H1 (cell line): Measurements from ENCODE around the gene PLEKHM3. TPM values are rescaled to one million over a fixed set of nuclear protein-coding genes. Genes with fewer than 3 reads are reported as not detected.

Experiments
- CTCF ChIA-PET: fragments of 300-600 bp; sonication (Branson Sonifier 250); formaldehyde crosslinking; loops from one replicate; lab custom pipeline; 2021; ENCODE audit not compliant: partially characterized antibody; lab: Charles Lee
- POLR2A ChIA-PET: fragments of 300-600 bp; sonication (Branson Sonifier 250); formaldehyde crosslinking; loops from one replicate; lab custom pipeline; 2021; ENCODE audit warnings: inconsistent platforms; ENCODE audit not compliant: partially characterized antibody; lab: Charles Lee
- DNase-seq, 2 experiments: peaks; one replicate each; pipeline versions ENCODE4 v3.0.0 to v3.0.0-alpha.2; 2010 to 2022; ENCODE audit warnings: low spot score in 2 of 2, low read depth in 1 of 2, mixed read lengths in 1 of 2
- FAIRE-seq: peaks from 2 replicates; lab custom pipeline; 2011; peaks lifted over from hg19 to GRCh38; lab: Jason Lieb, UNC
- H2AFZ ChIP-seq: 2 replicates; pipeline ENCODE4 v1.8.1; 2012; ENCODE audit warnings: low read length, inconsistent platforms
- H2AK5ac ChIP-seq: 2 replicates; pipeline ENCODE4 v1.6.1; 2013; ENCODE audit warnings: low read depth, low read length
- H2BK120ac ChIP-seq: replicated peaks from 2 replicates; pipeline ENCODE3; 2013; ENCODE audit warnings: low read depth, low read length, inconsistent platforms
- H2BK12ac ChIP-seq: 2 replicates; pipeline ENCODE4 v1.6.1; 2013; ENCODE audit warnings: low read depth, low read length
- H2BK15ac ChIP-seq: 2 replicates; pipeline ENCODE4 v1.6.1; 2013; ENCODE audit warnings: low read length
- H2BK20ac ChIP-seq: 2 replicates; pipeline ENCODE4 v1.6.1; 2013; ENCODE audit warnings: low read length
- H2BK5ac ChIP-seq: 2 replicates; pipeline ENCODE4 v1.6.1; 2013; ENCODE audit warnings: low read depth, low read length
- H3K14ac ChIP-seq: 2 replicates; pipeline ENCODE4 v1.6.1; 2013; ENCODE audit warnings: inconsistent platforms; ENCODE audit not compliant: insufficient read length
- H3K18ac ChIP-seq: 2 replicates; pipeline ENCODE4 v1.6.1; 2013; ENCODE audit warnings: low read length; ENCODE audit errors: extremely low read depth
- H3K23ac ChIP-seq: 2 replicates; pipeline ENCODE4 v1.6.1; 2013; ENCODE audit warnings: inconsistent platforms; ENCODE audit not compliant: insufficient read length
- H3K23me2 ChIP-seq: 2 replicates; pipeline ENCODE4 v1.6.1; 2013; ENCODE audit warnings: low read depth, low read length
- H3K27ac ChIP-seq: 2 replicates; pipeline ENCODE4 v1.6.1; 2011; ENCODE audit warnings: low read depth, low read length, inconsistent platforms
- H3K27me3 ChIP-seq, 4 experiments: replicated peaks in 1 of 4; 1 replicate in 1 of 4; 2 replicates in 3 of 4; pipeline versions ENCODE4 v1.6.1 to v1.8.1; 2011 to 2013; ENCODE audit warnings: low read length in 3 of 4, mild to moderate bottlenecking in 3 of 4, inconsistent platforms in 2 of 4, mixed read lengths in 2 of 4, moderate library complexity in 1 of 4; ENCODE audit not compliant: control insufficient read depth in 3 of 4, insufficient read depth in 3 of 4; ENCODE audit errors: extremely low read depth in 1 of 4
- H3K36me3 ChIP-seq, 4 experiments: 2 replicates each; pipeline versions ENCODE4 v1.6.1 to v1.8.1; 2011 to 2013; ENCODE audit warnings: mild to moderate bottlenecking in 4 of 4, low read length in 3 of 4, moderate library complexity in 2 of 4, control low read depth in 1 of 4, inconsistent platforms in 1 of 4; ENCODE audit not compliant: insufficient read depth in 4 of 4, control insufficient read depth in 2 of 4
- H3K4ac ChIP-seq: replicated peaks from 2 replicates; pipeline ENCODE3; 2013; ENCODE audit warnings: low read length, low read depth, mixed read lengths, inconsistent platforms; ENCODE audit not compliant: insufficient read length
- H3K4me1 ChIP-seq, 4 experiments: replicated peaks in 1 of 4; 1 replicate in 1 of 4; 2 replicates in 3 of 4; pipeline versions ENCODE4 v1.6.1 to v1.8.1; 2011 to 2013; ENCODE audit warnings: low read length in 3 of 4, inconsistent platforms in 2 of 4, mixed read lengths in 1 of 4; ENCODE audit not compliant: insufficient read depth in 4 of 4, control insufficient read depth in 3 of 4
- H3K4me2 ChIP-seq, 2 experiments: 2 replicates each; pipeline versions ENCODE4 v1.6.1 to v1.8.1; 2011 to 2013; ENCODE audit warnings: low read depth in 2 of 2, low read length in 2 of 2, control low read depth in 1 of 2, inconsistent platforms in 1 of 2, mild to moderate bottlenecking in 1 of 2; ENCODE audit not compliant: insufficient read depth in 1 of 2
- H3K4me3 ChIP-seq, 4 experiments: fragments of 200-600, 300-600 bp in 1 of 4; sonication (generic), shearing (Covaris generic), sonication (Bioruptor Twin) in 1 of 4; 2 replicates each; pipeline versions ENCODE4 v1.5.1 to v1.8.1; 2011 to 2016; ENCODE audit warnings: low read length in 4 of 4, low read depth in 3 of 4, control low read depth in 2 of 4, inconsistent platforms in 2 of 4, mild to moderate bottlenecking in 2 of 4, mixed read lengths in 1 of 4, moderate library complexity in 1 of 4; ENCODE audit not compliant: insufficient read depth in 2 of 4; ENCODE audit errors: extremely low read depth in 1 of 4
- H3K56ac ChIP-seq: replicated peaks from 2 replicates; pipeline ENCODE3; 2013; ENCODE audit warnings: low read depth, mild to moderate bottlenecking, mixed read lengths, low read length, inconsistent platforms; ENCODE audit not compliant: insufficient read length
- H3K79me1 ChIP-seq: 2 replicates; pipeline ENCODE4 v1.6.1; 2013; ENCODE audit warnings: low read depth, low read length, control low read depth
- H3K79me2 ChIP-seq, 2 experiments: 2 replicates each; pipeline versions ENCODE4 v1.6.1 to v1.8.1; 2012 to 2013; ENCODE audit warnings: low read length in 2 of 2, mild to moderate bottlenecking in 2 of 2, inconsistent platforms in 1 of 2; ENCODE audit not compliant: insufficient read depth in 2 of 2, control insufficient read depth in 1 of 2
- H3K9ac ChIP-seq, 4 experiments: replicated peaks in 1 of 4; 1 replicate in 1 of 4; 2 replicates in 3 of 4; pipeline versions ENCODE4 v1.6.1 to v1.8.1; 2011 to 2013; ENCODE audit warnings: low read depth in 3 of 4, low read length in 3 of 4, control low read depth in 2 of 4, mild to moderate bottlenecking in 2 of 4, moderate library complexity in 2 of 4, inconsistent platforms in 1 of 4; ENCODE audit errors: extremely low read depth in 1 of 4
- H3K9me3 ChIP-seq, 2 experiments: 2 replicates each; pipeline versions ENCODE4 v1.6.1 to v1.8.1; 2012 to 2013; ENCODE audit warnings: mild to moderate bottlenecking in 2 of 2, moderate library complexity in 2 of 2, control low read depth in 1 of 2, inconsistent platforms in 1 of 2, low read depth in 1 of 2, low read length in 1 of 2, mixed read lengths in 1 of 2; ENCODE audit not compliant: insufficient read depth in 2 of 2
- H4K20me1 ChIP-seq, 2 experiments: replicated peaks in 1 of 2; 2 replicates each; pipeline versions ENCODE3 to v1.8.1; 2011 to 2013; ENCODE audit warnings: inconsistent platforms in 2 of 2, low read length in 2 of 2, mild to moderate bottlenecking in 1 of 2; ENCODE audit not compliant: insufficient read depth in 2 of 2, control insufficient read depth in 1 of 2
- H4K5ac ChIP-seq: 2 replicates; pipeline ENCODE4 v1.6.1; 2013; ENCODE audit warnings: low read length, low read depth, mixed read lengths, inconsistent platforms; ENCODE audit not compliant: insufficient read length
- H4K8ac ChIP-seq: 2 replicates; pipeline ENCODE4 v1.8.0; 2013; ENCODE audit warnings: mild to moderate bottlenecking, moderate library complexity, low read length, inconsistent platforms; ENCODE audit not compliant: insufficient read depth; ENCODE audit errors: extremely low read depth
- H4K91ac ChIP-seq: replicated peaks from 2 replicates; pipeline ENCODE3; 2013; ENCODE audit warnings: low read length, mixed read lengths, inconsistent platforms; ENCODE audit not compliant: insufficient read length
- EGR1 ChIP-seq: IDR thresholded peaks from 2 replicates; pipeline ENCODE4 v1.6.1; 2011; ENCODE audit warnings: low read depth, low read length, borderline replicate concordance
- SAP30 ChIP-seq: fragments of 300-600 bp; sonication (generic); IDR thresholded peaks from 2 replicates; pipeline ENCODE4 v1.7.1; 2012; ENCODE audit warnings: low read length, moderate library complexity, mild to moderate bottlenecking, inconsistent platforms; ENCODE audit not compliant: insufficient read depth, insufficient replicate concordance
- SIX5 ChIP-seq: IDR thresholded peaks from 2 replicates; pipeline ENCODE4 v1.6.1; 2011; ENCODE audit warnings: mild to moderate bottlenecking, low read depth, low read length
- ZNF274 ChIP-seq: IDR thresholded peaks from 2 replicates; pipeline ENCODE4 v1.7.0; 2012; ENCODE audit warnings: low read length, borderline replicate concordance; ENCODE audit errors: extremely low read depth
- WGBS, 2 experiments: shearing (Covaris generic) in 1 of 2; methylation state at CpG; one replicate each; pipeline versions ENCODE4 v1.1.6 to v1.1.7; 2013 to 2015; ENCODE audit warnings: low lambda C conversion rate in 2 of 2, mixed read lengths in 2 of 2, inconsistent platforms in 1 of 2, low coverage in 1 of 2, missing lambda C conversion rate in 1 of 2; ENCODE audit not compliant: insufficient replicate concordance in 2 of 2, insufficient coverage in 1 of 2, insufficient read length in 1 of 2; ENCODE audit errors: extremely low coverage in 1 of 2, missing lambda C conversion rate in 1 of 2; 5-methylcytosine and 5-hydroxymethylcytosine counted together
- polyA plus RNA-seq, 7 experiments: library from polyadenylated mRNA; depleted of rRNA in 3 of 7; stranded (reverse) in 5 of 7; unstranded in 2 of 7; fragments of >200 nt in 5 of 7; fragments of 200-250 nt in 2 of 7; gene quantifications; 1 replicate in 5 of 7; 2 replicates in 1 of 7; 4 replicates in 1 of 7; pipeline versions ENCODE4 v1.2.1 to v1.2.3, GENCODE V29; 2011 to 2013; ENCODE audit warnings: missing spikeins in 2 of 7, mixed read lengths in 2 of 7
- total RNA-seq: library from RNA; stranded (reverse); fragmentation: NEBNext Ultra II Directional; extraction: Animal tissue kit (Norgen Biotek cat#: 25700); gene quantifications from 2 replicates; pipeline ENCODE4 v1.2.1, GENCODE V29; 2021

Gene PLEKHM3
- total and polyA plus RNA-seq, 2 of the 8 experiments (the other 6 are each of a cell fraction or from before 2014, with no cell fraction given), result 2.3 to 5.8 TPM

DNA sequence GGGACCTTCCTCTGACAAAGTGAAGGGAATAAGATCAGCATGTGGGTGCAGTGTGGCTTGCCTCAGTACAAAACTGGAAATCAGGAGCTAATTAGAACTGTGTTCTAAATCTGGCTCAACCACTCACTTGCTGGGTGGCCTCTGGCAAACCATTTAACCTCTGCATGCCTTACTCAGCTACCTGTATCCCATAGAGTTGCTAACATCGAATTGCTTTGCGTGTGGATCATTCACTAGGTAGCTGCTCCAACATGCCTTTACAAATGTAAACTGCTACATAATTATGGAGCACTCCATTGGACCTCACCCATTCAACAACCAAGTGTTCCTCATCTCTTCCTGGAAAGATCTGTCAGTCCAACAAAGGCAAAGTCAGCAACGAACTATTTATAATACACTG is 19.0 kb downstream of the PLEKHM3 start:
- no peak for FAIRE-seq

More for the DNA sequence above, 19.0 kb downstream of the PLEKHM3 start:
- H4K5ac ChIP-seq, result no peak overlapping the region
- no peak overlapping the region for H3K9ac ChIP-seq
- peaks cover 0 to 4% (median under 1%) of the 10 kb centered on the region in 4 experiments; a peak in 4 of 7 replicates for H3K4me1 ChIP-seq
- no peaks in the 10 kb centered on the region for H3K23me2 ChIP-seq
- DNase-seq, result no peak
- no peaks in the 10 kb centered on the region for H3K79me2 ChIP-seq
- H2BK5ac ChIP-seq, result no peak overlapping the region
- CTCF ChIA-PET, result interaction anchor here (0.7 to 5.3 kb wide), 11 partner anchors 10 to 261 kb away, joined by 3 to 22 read pairs (median 4); no protein-coding TSS in a partner anchor
- no peak overlapping the region for H4K91ac ChIP-seq
- H3K27ac ChIP-seq, result no peak overlapping the region
- H3K56ac ChIP-seq, result no peak overlapping the region
- H3K9me3 ChIP-seq, result no peaks in the 10 kb centered on the region
- H3K4ac ChIP-seq, result no peak overlapping the region
- no peak overlapping the region for H3K4me3 ChIP-seq
- no peaks in the 10 kb centered on the region for H3K36me3 ChIP-seq
- H2BK120ac ChIP-seq, result no peak overlapping the region
- H2BK12ac ChIP-seq, result no peak overlapping the region
- H3K23ac ChIP-seq, result no peak overlapping the region
- H3K4me2 ChIP-seq, result peak overlapping the region in 1 of 2 experiments; percentile 0; a peak in 1 of 4 replicates
- 54% methylated on average over 3 of the region's 3 CpGs; no CpG with 5 or more reads in 1 of the 2 experiments for WGBS, 2 experiments
- no peaks in the 10 kb centered on the region for H3K27me3 ChIP-seq
- H2BK15ac ChIP-seq, result no peak overlapping the region
- TF ChIP-seq ZNF274 (no peak), SAP30 (no peak), SIX5 (no peak), EGR1 (no peak)
- no peak overlapping the region for H3K14ac ChIP-seq
- H4K8ac ChIP-seq, result no peak overlapping the region
- H2AFZ ChIP-seq, result no peak overlapping the region
- no peak overlapping the region for H2BK20ac ChIP-seq
- POLR2A ChIA-PET, result interaction anchor here (1.1 to 3.6 kb wide), 4 partner anchors 8 to 240 kb away, joined by 3 to 10 read pairs (median 6); partner anchors contain the start of gene PLEKHM3
- H3K79me1 ChIP-seq, result no peaks in the 10 kb centered on the region
- H3K18ac ChIP-seq, result no peak overlapping the region
- H4K20me1 ChIP-seq, result no peaks in the 10 kb centered on the region
- H2AK5ac ChIP-seq, result no peak overlapping the region
